PC-9 (cell line): ENCODE measurements around the gene RFFL. TPM values are rescaled to one million over a fixed set of nuclear protein-coding genes. Genes with fewer than 3 reads are reported as not detected.

Experiments used
- BruUV-seq: library from RNA; stranded (reverse); fragments of 400-500 nt; replicated peaks from 2 replicates; lab custom pipeline; 2021; lab: Mats Ljungman, UMichigan
- CTCF ChIA-PET: fragments of 300-600 bp; sonication (Branson Sonifier 250); formaldehyde crosslinking; loops from one replicate; lab custom pipeline; 2022; ENCODE audit warnings: antibody characterized with exemption; lab: Charles Lee
- POLR2A ChIA-PET: fragments of 300-600 bp; sonication (Branson Sonifier 250); formaldehyde crosslinking; loops from one replicate; lab custom pipeline; 2022; ENCODE audit warnings: antibody characterized with exemption; ENCODE audit not compliant: unreplicated experiment; lab: Charles Lee
- DNase-seq, 2 experiments: peaks; one replicate each; pipeline versions ENCODE4 v3.0.0 to v3.0.0-alpha.2; 2015 to 2022; ENCODE audit warnings: mixed read lengths in 1 of 2
- H2AFZ ChIP-seq: fragments of 200-600 bp; sonication (generic); 2 replicates; pipeline ENCODE4 v1.8.1; 2017; ENCODE audit warnings: antibody characterized with exemption
- H3F3A ChIP-seq: fragments of 200-600 bp; sonication (generic); 2 replicates; pipeline ENCODE4 v1.8.1; 2017; ENCODE audit warnings: antibody characterized with exemption, mild to moderate bottlenecking, low read depth; ENCODE audit not compliant: insufficient read depth
- H3K27ac ChIP-seq: fragments of 200-600 bp; sonication (generic); 2 replicates; pipeline ENCODE4 v1.6.1; 2016; ENCODE audit warnings: mixed run types
- H3K27me3 ChIP-seq: fragments of 200-600 bp; sonication (generic); 2 replicates; pipeline ENCODE4 v1.6.1; 2016; ENCODE audit warnings: low read depth, mixed run types; ENCODE audit not compliant: insufficient read depth
- H3K36me3 ChIP-seq: fragments of 200-600 bp; sonication (generic); 2 replicates; pipeline ENCODE4 v1.6.1; 2016; ENCODE audit warnings: low read depth, mixed run types
- H3K4me1 ChIP-seq: fragments of 200-600 bp; sonication (generic); replicated peaks from 2 replicates; pipeline ENCODE4 v1.6.1; 2016; ENCODE audit warnings: mixed run types; ENCODE audit not compliant: insufficient read depth
- H3K4me2 ChIP-seq: fragments of 200-600 bp; sonication (generic); 2 replicates; pipeline ENCODE4 v1.6.1; 2017; ENCODE audit warnings: mixed run types
- H3K4me3 ChIP-seq: fragments of 200-600 bp; sonication (generic); 2 replicates; pipeline ENCODE4 v1.6.1; 2016; ENCODE audit warnings: mixed run types
- H3K79me2 ChIP-seq: fragments of 200-600 bp; sonication (generic); 2 replicates; pipeline ENCODE4 v1.6.1; 2017; ENCODE audit warnings: low read depth, mixed run types
- H3K9me2 ChIP-seq: fragments of 200-600 bp; sonication (generic); 2 replicates; pipeline ENCODE4 v1.8.1; 2017; ENCODE audit warnings: mild to moderate bottlenecking; ENCODE audit not compliant: insufficient read depth
- H3K9me3 ChIP-seq: fragments of 200-600 bp; sonication (generic); 2 replicates; pipeline ENCODE4 v1.8.1; 2016; ENCODE audit warnings: low read depth; ENCODE audit not compliant: insufficient read depth
- H4K20me1 ChIP-seq: fragments of 200-600 bp; sonication (generic); 2 replicates; pipeline ENCODE4 v1.8.1; 2017; ENCODE audit not compliant: insufficient read depth
- CTCF ChIP-seq: fragments of 200-600 bp; sonication (generic); conservative IDR thresholded peaks from 2 replicates; pipeline ENCODE4 v1.6.1; 2017; ENCODE audit warnings: mixed run types, antibody characterized with exemption, mild to moderate bottlenecking, moderate library complexity
- EZH2 ChIP-seq: fragments of 200-600 bp; sonication (generic); IDR thresholded peaks from 2 replicates; pipeline ENCODE4 v1.8.0; 2017; ENCODE audit warnings: antibody characterized with exemption, low read depth
- intact Hi-C: fragments of 100-400 bp; cut with micrococcal nuclease; formaldehyde crosslinking; loops from one replicate; pipeline ENCODE4 v1.10.0; 2022; ENCODE audit not compliant: unreplicated experiment
- total RNA-seq: library from RNA; stranded (reverse); gene quantifications from 2 replicates; pipeline ENCODE4 v1.2.3, GENCODE V29; 2021

The RFFL gene
- total RNA-seq, 1 experiment from 2014 or later, result 38.1 TPM

GRCh38 chr17:35086931-35087573, 23.5 kb upstream of the RFFL start:
- H3K27me3 ChIP-seq, result no peaks in the 10 kb centered on the region
- no peaks in the 10 kb centered on the region for H3K9me3 ChIP-seq
- H3K36me3 ChIP-seq, result no peaks in the 10 kb centered on the region
- POLR2A ChIA-PET, result interaction anchor here (0.6 kb wide), 1 partner anchor 23 kb away, joined by 4 read pairs; no protein-coding TSS in a partner anchor
- TF ChIP-seq EZH2, result no peak
- TF ChIP-seq CTCF, result no peak
- H3K79me2 ChIP-seq, result peaks cover 53% of the 10 kb centered on the region
- no peak overlapping the region for H2AFZ ChIP-seq
- CTCF ChIA-PET, result no interaction called here
- peaks cover 58% of the 10 kb centered on the region for H3K4me1 ChIP-seq
- H3K4me2 ChIP-seq, result peak overlapping the region; percentile 89
- peak overlapping the region; percentile 78 for H3K27ac ChIP-seq
- H3K9me2 ChIP-seq, result no peaks in the 10 kb centered on the region
- DNase-seq, result peak; percentile 18 to 62
- BruUV-seq, result no TSS peak
- H3F3A ChIP-seq, result peaks cover 36% of the 10 kb centered on the region
- H3K4me3 ChIP-seq, result peak overlapping the region; percentile 80
- intact Hi-C loops, result loop anchor here (5.0 kb wide), 3 partner anchors 65 to 155 kb away; partner anchors contain the start of genes LIG3 and SLFN5
- no peaks in the 10 kb centered on the region for H4K20me1 ChIP-seq

GRCh38 chr17:35086164-35086563, 22.7 kb upstream of the RFFL start:
- no peak for TF ChIP-seq EZH2
- no peak for TF ChIP-seq CTCF
- H3K27me3 ChIP-seq, result no peaks in the 10 kb centered on the region
- no peaks in the 10 kb centered on the region for H4K20me1 ChIP-seq
- H3K27ac ChIP-seq, result peak overlapping the region; percentile 78
- intact Hi-C loops, result loop anchor here (5.0 kb wide), 3 partner anchors 64 to 156 kb away; partner anchors contain the start of genes LIG3 and SLFN5
- no peaks in the 10 kb centered on the region for H3K9me2 ChIP-seq
- H3K4me3 ChIP-seq, result no peak overlapping the region
- no TSS peak for BruUV-seq
- no peaks in the 10 kb centered on the region for H3K9me3 ChIP-seq
- DNase-seq, result no peak
- H3K4me2 ChIP-seq, result peak overlapping the region; percentile 89
- ChIA-PET POLR2A (no interaction called here), CTCF (no interaction called here)
- peaks cover 60% of the 10 kb centered on the region for H3K79me2 ChIP-seq
- no peak overlapping the region for H2AFZ ChIP-seq
- H3K4me1 ChIP-seq, result peaks cover 67% of the 10 kb centered on the region
- H3K36me3 ChIP-seq, result no peaks in the 10 kb centered on the region
- H3F3A ChIP-seq, result peaks cover 39% of the 10 kb centered on the region

GRCh38 chr17:35084987-35085386, 21.5 kb upstream of the RFFL start:
- BruUV-seq, result no TSS peak
- CTCF ChIA-PET, result interaction anchor here (0.5 to 0.6 kb wide), 2 partner anchors 30 to 365 kb away, joined by 3 to 6 read pairs; no protein-coding TSS in a partner anchor
- peaks cover 72% of the 10 kb centered on the region for H3K79me2 ChIP-seq
- H2AFZ ChIP-seq, result no peak overlapping the region
- no peaks in the 10 kb centered on the region for H3K9me3 ChIP-seq
- H3F3A ChIP-seq, result peaks cover 42% of the 10 kb centered on the region
- no peaks in the 10 kb centered on the region for H3K27me3 ChIP-seq
- H3K4me3 ChIP-seq, result peak overlapping the region; percentile 1; the same call in 1 of the 2 replicates
- H3K36me3 ChIP-seq, result no peaks in the 10 kb centered on the region
- no peak for TF ChIP-seq CTCF
- no peak for TF ChIP-seq EZH2
- intact Hi-C loops, result loop anchor here (5.0 kb wide), 3 partner anchors 63 to 157 kb away; partner anchors contain the start of genes LIG3 and SLFN5
- no peaks in the 10 kb centered on the region for H4K20me1 ChIP-seq
- peak overlapping the region; percentile 89 for H3K4me2 ChIP-seq
- H3K27ac ChIP-seq, result peak overlapping the region; percentile 78
- POLR2A ChIA-PET, result interaction anchor here (0.6 kb wide), 2 partner anchors 23 to 177 kb away, joined by 3 to 4 read pairs; no protein-coding TSS in a partner anchor
- no peaks in the 10 kb centered on the region for H3K9me2 ChIP-seq
- H3K4me1 ChIP-seq, result peaks cover 78% of the 10 kb centered on the region
- DNase-seq, result peak; percentile 35 to 94
